ENCODE measurements around the gene FAM161A.

GRCh38 chr2:61814539-61815160, 39.2 kb downstream of the FAM161A start:
- TF ChIP-seq CTCF (IDR thresholded peaks at IDR 0.05) (no peak), POLR2A (IDR thresholded peaks at IDR 0.05) (no peak)

Data from esophagus squamous epithelium (tissue), 4 donors.